MCF 10A (cell line): ENCODE measurements around the gene SLC38A2. TPM values are rescaled to one million over a fixed set of nuclear protein-coding genes. Genes with fewer than 3 reads are reported as not detected.

Experiments used
- BruUV-seq: library from RNA; stranded (reverse); fragments of 400-500 nt; replicated peaks from 2 replicates; lab custom pipeline; 2021; lab: Mats Ljungman, UMichigan
- CTCF ChIA-PET: fragments of 300-600 bp; sonication (Branson Sonifier 250); formaldehyde crosslinking; extraction: SDS; loops from one replicate; lab custom pipeline; 2021; ENCODE audit warnings: antibody characterized with exemption, inconsistent platforms; lab: Yijun Ruan, JAX
- POLR2A ChIA-PET: fragments of 300-600, 350-650 bp; sonication (Branson Sonifier 250); formaldehyde crosslinking; extraction: SDS; loops from one replicate; lab custom pipeline; 2020; ENCODE audit warnings: antibody characterized with exemption, inconsistent platforms; lab: Yijun Ruan, JAX
- DNase-seq: peaks from one replicate; pipeline ENCODE4 v3.0.0-alpha.2; 2018; ENCODE audit not compliant: unreplicated experiment
- H3K27ac Mint-ChIP-seq: one replicate; pipeline ENCODE4 v1.8.0; 2022; ENCODE audit warnings: mild to moderate bottlenecking, low read depth, mixed read lengths; ENCODE audit not compliant: unreplicated experiment
- H3K27me3 Mint-ChIP-seq: one replicate; pipeline ENCODE4 v1.8.0; 2022; ENCODE audit warnings: mixed read lengths; ENCODE audit not compliant: insufficient read depth, unreplicated experiment
- H3K36me3 Mint-ChIP-seq: one replicate; pipeline ENCODE4 v1.8.0; 2022; ENCODE audit warnings: mild to moderate bottlenecking, moderate library complexity, mixed read lengths; ENCODE audit not compliant: insufficient read depth, unreplicated experiment
- H3K4me1 Mint-ChIP-seq: one replicate; pipeline ENCODE4 v1.8.0; 2022; ENCODE audit warnings: mixed read lengths; ENCODE audit not compliant: insufficient read depth, unreplicated experiment
- H3K4me3 Mint-ChIP-seq: one replicate; pipeline ENCODE4 v1.8.0; 2022; ENCODE audit warnings: mild to moderate bottlenecking, moderate library complexity, mixed read lengths; ENCODE audit not compliant: unreplicated experiment
- H3K9me3 Mint-ChIP-seq: one replicate; pipeline ENCODE4 v1.8.0; 2022; ENCODE audit warnings: mixed read lengths; ENCODE audit not compliant: unreplicated experiment
- CTCF ChIP-seq: fragments of 200-600 bp; IDR thresholded peaks from one replicate; pipeline ENCODE4 v1.8.0; 2022; ENCODE audit warnings: antibody characterized with exemption, mild to moderate bottlenecking; ENCODE audit not compliant: unreplicated experiment
- intact Hi-C: fragments of 100-400 bp; cut with micrococcal nuclease; formaldehyde crosslinking; loops from 2 replicates; pipeline ENCODE4 v1.14.1; 2022
- total RNA-seq: library from RNA; stranded (reverse); gene quantifications from 2 replicates; pipeline ENCODE4 v1.2.3, GENCODE V29; 2022

The SLC38A2 gene
- total RNA-seq, 1 experiment from 2014 or later = 1,070 TPM

GRCh38 chr12:46390304-46390703 lies 17.7 kb upstream of the SLC38A2 start:
- no peak for TF ChIP-seq CTCF
- H3K27me3 Mint-ChIP-seq = no peaks in the 10 kb centered on the region
- no peak overlapping the region for H3K27ac Mint-ChIP-seq
- ChIA-PET POLR2A (interaction anchor here (0.8 to 4.0 kb wide), 11 partner anchors 10 to 274 kb away, joined by 3 to 43 read pairs (median 6); partner anchors contain the start of genes SLC38A1 and SLC38A2), CTCF (interaction anchor here (0.6 to 1.6 kb wide), 3 partner anchors 11 to 286 kb away, joined by 3 to 5 read pairs (median 4); no protein-coding TSS in a partner anchor)
- no peaks in the 10 kb centered on the region for H3K9me3 Mint-ChIP-seq
- peaks cover 50% of the 10 kb centered on the region for H3K4me1 Mint-ChIP-seq
- intact Hi-C loops = no loop called here
- no peak for DNase-seq
- H3K36me3 Mint-ChIP-seq = no peaks in the 10 kb centered on the region
- H3K4me3 Mint-ChIP-seq = no peak overlapping the region
- BruUV-seq = no TSS peak

- intact Hi-C loops = no loop called here
- Mint-ChIP-seq H3K36me3 (no peaks in the 10 kb centered on the region), H3K4me3 (peak overlapping the region; percentile 25), H3K27ac (peak overlapping the region; percentile 74), H3K4me1 (peaks cover 58% of the 10 kb centered on the region), H3K9me3 (no peaks in the 10 kb centered on the region), H3K27me3 (no peaks in the 10 kb centered on the region)
- no TSS peak for BruUV-seq
- POLR2A ChIA-PET = interaction anchor here (1.1 to 15.1 kb wide), 2 partner anchors 22 to 63 kb away, joined by 4 to 302 read pairs; partner anchors contain the start of gene SLC38A2
- no peak for TF ChIP-seq CTCF
- CTCF ChIA-PET = no interaction called here
- DNase-seq = no peak
Measured at GRCh38 chr12:46389031-46389616, 16.6 kb upstream of the SLC38A2 start.

- BruUV-seq = no TSS peak
- no peaks in the 10 kb centered on the region for H3K36me3 Mint-ChIP-seq
- peaks cover 61% of the 10 kb centered on the region for H3K4me1 Mint-ChIP-seq
- DNase-seq = no peak
- ChIA-PET CTCF (no interaction called here), POLR2A (interaction anchor here (0.7 to 15.1 kb wide), 10 partner anchors 14 to 287 kb away, joined by 3 to 302 read pairs (median 40); partner anchors contain the start of genes SLC38A1 and SLC38A2)
- H3K27me3 Mint-ChIP-seq = no peaks in the 10 kb centered on the region
- H3K4me3 Mint-ChIP-seq = peak overlapping the region; percentile 25
- TF ChIP-seq CTCF = no peak
- H3K9me3 Mint-ChIP-seq = no peaks in the 10 kb centered on the region
- H3K27ac Mint-ChIP-seq = peak overlapping the region; percentile 74
- intact Hi-C loops = no loop called here
Measured at GRCh38 chr12:46388427-46389021, 16.0 kb upstream of the SLC38A2 start.

DNA sequence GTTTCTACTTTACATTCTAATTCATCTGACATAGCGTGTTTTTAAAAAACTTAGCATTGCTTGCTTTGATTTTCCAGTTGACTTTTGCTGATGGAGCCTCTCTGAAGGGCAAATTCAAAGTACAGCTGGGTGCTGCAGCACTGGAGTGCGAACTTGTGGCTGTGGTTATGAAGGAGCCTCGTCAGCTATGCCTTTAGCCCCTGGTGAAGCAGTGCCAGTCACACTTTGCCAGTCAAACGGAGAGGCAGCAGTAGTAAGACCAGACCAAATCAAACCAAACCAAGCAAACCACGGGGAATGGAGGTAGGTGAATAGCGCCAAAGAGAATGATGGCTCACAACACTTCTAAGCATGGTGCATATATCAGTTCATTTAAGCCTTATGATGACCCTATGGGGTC lies 15.1 kb upstream of the SLC38A2 start:
- ChIA-PET CTCF (no interaction called here), POLR2A (interaction anchor here (0.6 to 15.1 kb wide), 20 partner anchors 12 to 288 kb away, joined by 3 to 302 read pairs (median 25); partner anchors contain the start of genes SLC38A1 and SLC38A2)
- H3K27ac Mint-ChIP-seq = peak overlapping the region; percentile 74
- no peaks in the 10 kb centered on the region for H3K9me3 Mint-ChIP-seq
- no peaks in the 10 kb centered on the region for H3K27me3 Mint-ChIP-seq
- peak overlapping the region; percentile 45 for H3K4me3 Mint-ChIP-seq
- no TSS peak for BruUV-seq
- no peak for DNase-seq
- intact Hi-C loops = no loop called here
- H3K4me1 Mint-ChIP-seq = peaks cover 55% of the 10 kb centered on the region
- no peak for TF ChIP-seq CTCF
- peaks cover 4% of the 10 kb centered on the region for H3K36me3 Mint-ChIP-seq
